Activated CD4-positive, alpha-beta memory T cell treated with anti-CD3 and anti-CD28 coated beads for 36 hours (primary cell): Measurements from ENCODE around the gene CCDC6. TPM values are rescaled to one million over a fixed set of nuclear protein-coding genes. Genes with fewer than 3 reads are reported as not detected.
"Not testable (repeated sequence)": the region's sequence is repeated elsewhere in the genome, so short reads cannot be mapped to it uniquely, and the experiment has no call there.

Experiments used
- CTCF ChIA-PET: fragments of 350-600 bp; sonication (Branson Sonifier 250); formaldehyde crosslinking; loops from one replicate; lab custom pipeline; 2021; ENCODE audit warnings: antibody characterized with exemption, inconsistent platforms; lab: Charles Lee
- POLR2A ChIA-PET: fragments of 350-600 bp; sonication (Branson Sonifier 250); formaldehyde crosslinking; loops from one replicate; lab custom pipeline; 2021; ENCODE audit warnings: antibody characterized with exemption; lab: Charles Lee
- DNase-seq: peaks from one replicate; pipeline ENCODE4 v3.0.0-alpha.2; 2020
- H3K27ac Mint-ChIP-seq: one replicate; pipeline ENCODE4 v1.8.0; 2021; ENCODE audit warnings: mixed read lengths
- H3K27me3 Mint-ChIP-seq: one replicate; pipeline ENCODE4 v1.8.0; 2021; ENCODE audit warnings: mixed read lengths
- H3K36me3 Mint-ChIP-seq: one replicate; pipeline ENCODE4 v1.8.0; 2021; ENCODE audit warnings: mixed read lengths
- H3K4me1 Mint-ChIP-seq: one replicate; pipeline ENCODE4 v1.8.0; 2021; ENCODE audit warnings: low read depth, mixed read lengths
- H3K4me3 Mint-ChIP-seq: one replicate; pipeline ENCODE4 v1.8.0; 2021; ENCODE audit warnings: mild to moderate bottlenecking, mixed read lengths
- H3K9me3 Mint-ChIP-seq: one replicate; pipeline ENCODE4 v1.8.0; 2021; ENCODE audit warnings: mixed read lengths
- intact Hi-C: fragments of 100-400 bp; cut with micrococcal nuclease; formaldehyde crosslinking; loops from one replicate; pipeline ENCODE4 v1.15.1; 2023
- total RNA-seq, 2 experiments: library from RNA; stranded (reverse); gene quantifications; one replicate each; pipeline ENCODE4 v1.2.3, GENCODE V29; 2021

The CCDC6 gene
- total RNA-seq, 2 experiments from 2014 or later: 49.1 to 51.5 TPM

- ChIA-PET POLR2A (interaction anchor here (1.2 to 2.7 kb wide), 4 partner anchors 8 to 28 kb away, joined by 4 to 46 read pairs (median 12); partner anchors contain the start of gene CCDC6), CTCF (interaction anchor here (0.7 to 1.8 kb wide), 7 partner anchors 8 to 28 kb away, joined by 3 to 15 read pairs (median 5); partner anchors contain the start of gene CCDC6)
- intact Hi-C loops: loop anchor here (1.0 to 5.0 kb wide), 3 partner anchors 121 to 1614 kb away; no protein-coding TSS in a partner anchor
- Mint-ChIP-seq H3K4me3 (peak overlapping the region; percentile 52), H3K36me3 (peaks cover 8% of the 10 kb centered on the region), H3K27ac (peak overlapping the region; percentile 90), H3K27me3 (no peaks in the 10 kb centered on the region), H3K9me3 (no peaks in the 10 kb centered on the region), H3K4me1 (peaks cover 85% of the 10 kb centered on the region)
- peak; percentile 36 for DNase-seq
These were observed 26.2 kb downstream of the CCDC6 start for GRCh38 chr10:59880019-59880717.

- POLR2A ChIA-PET: interaction anchor here (1.2 to 2.7 kb wide), 4 partner anchors 9 to 29 kb away, joined by 4 to 46 read pairs (median 12); partner anchors contain the start of gene CCDC6
- CTCF ChIA-PET: interaction anchor here (0.7 to 1.8 kb wide), 7 partner anchors 8 to 29 kb away, joined by 3 to 15 read pairs (median 5); partner anchors contain the start of gene CCDC6
- Mint-ChIP-seq H3K4me1 (peaks cover 85% of the 10 kb centered on the region), H3K9me3 (no peaks in the 10 kb centered on the region), H3K27ac (peak overlapping the region; percentile 90), H3K27me3 (no peaks in the 10 kb centered on the region), H3K36me3 (peaks cover 8% of the 10 kb centered on the region), H3K4me3 (peak overlapping the region; percentile 45)
- intact Hi-C loops: loop anchor here (1.0 to 5.0 kb wide), 4 partner anchors 8 to 694 kb away; no protein-coding TSS in a partner anchor
- no peak for DNase-seq
These were observed 26.9 kb downstream of the CCDC6 start for GRCh38 chr10:59879363-59879913.

GRCh38 chr10:59878915-59879314 lies 27.4 kb downstream of the CCDC6 start:
- H3K4me3 Mint-ChIP-seq: no peak overlapping the region
- H3K9me3 Mint-ChIP-seq: no peaks in the 10 kb centered on the region
- H3K4me1 Mint-ChIP-seq: peaks cover 85% of the 10 kb centered on the region
- peaks cover 8% of the 10 kb centered on the region for H3K36me3 Mint-ChIP-seq
- no peaks in the 10 kb centered on the region for H3K27me3 Mint-ChIP-seq
- no peak for DNase-seq
- ChIA-PET POLR2A (interaction anchor here (1.2 to 2.7 kb wide), 4 partner anchors 9 to 30 kb away, joined by 4 to 46 read pairs (median 12); partner anchors contain the start of gene CCDC6), CTCF (interaction anchor here (1.7 to 1.8 kb wide), 4 partner anchors 8 to 29 kb away, joined by 5 to 15 read pairs (median 11); partner anchors contain the start of gene CCDC6)
- intact Hi-C loops: loop anchor here (1.0 to 5.0 kb wide), 4 partner anchors 8 to 694 kb away; no protein-coding TSS in a partner anchor
- H3K27ac Mint-ChIP-seq: peak overlapping the region; percentile 54

- Mint-ChIP-seq H3K9me3 (no peaks in the 10 kb centered on the region), H3K27me3 (no peaks in the 10 kb centered on the region), H3K4me3 (no peak overlapping the region), H3K4me1 (peaks cover 85% of the 10 kb centered on the region), H3K36me3 (peaks cover 8% of the 10 kb centered on the region), H3K27ac (peak overlapping the region; percentile 54)
- ChIA-PET CTCF (interaction anchor here (0.6 to 2.6 kb wide), 4 partner anchors 8 to 29 kb away, joined by 3 to 13 read pairs (median 6); partner anchors contain the start of gene CCDC6), POLR2A (interaction anchor here (2.1 to 2.7 kb wide), 2 partner anchors 27 to 30 kb away, joined by 14 to 46 read pairs; partner anchors contain the start of gene CCDC6)
- intact Hi-C loops: loop anchor here (5.0 kb wide), 1 partner anchor 51 kb away; no protein-coding TSS in a partner anchor
- no peak for DNase-seq
These were observed 28.1 kb downstream of the CCDC6 start for GRCh38 chr10:59878289-59878688.

GRCh38 chr10:59877191-59877671 lies 29.1 kb downstream of the CCDC6 start:
- peak; percentile 45 for DNase-seq
- intact Hi-C loops: loop anchor here (5.0 kb wide), 1 partner anchor 50 kb away; no protein-coding TSS in a partner anchor
- Mint-ChIP-seq H3K4me3 (peak overlapping the region; percentile 22), H3K27me3 (no peaks in the 10 kb centered on the region), H3K9me3 (no peaks in the 10 kb centered on the region), H3K4me1 (peaks cover 89% of the 10 kb centered on the region), H3K36me3 (peaks cover 8% of the 10 kb centered on the region), H3K27ac (peak overlapping the region; percentile 28)
- POLR2A ChIA-PET: interaction anchor here (1.0 to 1.1 kb wide), 2 partner anchors 8 to 28 kb away, joined by 3 to 4 read pairs; no protein-coding TSS in a partner anchor
- CTCF ChIA-PET: interaction anchor here (0.9 to 2.6 kb wide), 3 partner anchors 12 to 30 kb away, joined by 5 to 13 read pairs (median 7); partner anchors contain the start of gene CCDC6

- Mint-ChIP-seq H3K4me3 (no peak overlapping the region), H3K36me3 (peaks cover 8% of the 10 kb centered on the region), H3K27ac (no peak overlapping the region), H3K27me3 (no peaks in the 10 kb centered on the region), H3K4me1 (peaks cover 93% of the 10 kb centered on the region), H3K9me3 (no peaks in the 10 kb centered on the region)
- ChIA-PET CTCF (interaction anchor here (0.9 to 2.6 kb wide), 3 partner anchors 11 to 30 kb away, joined by 5 to 13 read pairs (median 7); partner anchors contain the start of gene CCDC6), POLR2A (interaction anchor here (1.0 to 1.5 kb wide), 3 partner anchors 9 to 31 kb away, joined by 3 to 4 read pairs (median 3); no protein-coding TSS in a partner anchor)
- DNase-seq: no peak
- intact Hi-C loops: loop anchor here (5.0 kb wide), 1 partner anchor 49 kb away; no protein-coding TSS in a partner anchor
These were observed 29.7 kb downstream of the CCDC6 start for GRCh38 chr10:59876695-59877094.

GRCh38 chr10:59876208-59876607 lies 30.1 kb downstream of the CCDC6 start:
- H3K36me3 Mint-ChIP-seq, H3K4me3 Mint-ChIP-seq, DNase-seq, H3K27ac Mint-ChIP-seq, H3K27me3 Mint-ChIP-seq, H3K9me3 Mint-ChIP-seq: not testable (repeated sequence)
- intact Hi-C loops: loop anchor here (5.0 kb wide), 1 partner anchor 49 kb away; no protein-coding TSS in a partner anchor
- ChIA-PET POLR2A (interaction anchor here (0.9 to 1.5 kb wide), 2 partner anchors 29 to 32 kb away, joined by 3 to 4 read pairs; partner anchors contain the start of gene CCDC6), CTCF (interaction anchor here (1.7 to 2.6 kb wide), 2 partner anchors 10 to 31 kb away, joined by 7 to 13 read pairs; partner anchors contain the start of gene CCDC6)
- H3K4me1 Mint-ChIP-seq: peaks cover 90% of the 10 kb centered on the region

GRCh38 chr10:59873896-59874295 lies 32.5 kb downstream of the CCDC6 start:
- Mint-ChIP-seq H3K36me3 (peaks cover 8% of the 10 kb centered on the region), H3K9me3 (no peaks in the 10 kb centered on the region), H3K27me3 (no peaks in the 10 kb centered on the region), H3K4me3 (no peak overlapping the region), H3K27ac (no peak overlapping the region), H3K4me1 (peaks cover 86% of the 10 kb centered on the region)
- DNase-seq: no peak
- intact Hi-C loops: no loop called here
- ChIA-PET POLR2A (no interaction called here), CTCF (interaction anchor here (0.5 to 2.4 kb wide), 4 partner anchors 10 to 34 kb away, joined by 3 to 10 read pairs (median 4); partner anchors contain the start of gene CCDC6)

GRCh38 chr10:59872892-59873463 lies 33.4 kb downstream of the CCDC6 start:
- intact Hi-C loops: no loop called here
- ChIA-PET CTCF (interaction anchor here (0.5 to 2.4 kb wide), 4 partner anchors 9 to 35 kb away, joined by 3 to 10 read pairs (median 4); partner anchors contain the start of gene CCDC6), POLR2A (interaction anchor here (1.5 kb wide), 1 partner anchor 33 kb away, joined by 9 read pairs; the partner anchor contains the start of gene CCDC6)
- no peak for DNase-seq
- Mint-ChIP-seq H3K9me3 (no peaks in the 10 kb centered on the region), H3K27ac (no peak overlapping the region), H3K4me3 (no peak overlapping the region), H3K4me1 (peaks cover 82% of the 10 kb centered on the region), H3K27me3 (no peaks in the 10 kb centered on the region), H3K36me3 (peaks cover 8% of the 10 kb centered on the region)

GRCh38 chr10:59870152-59870551 lies 36.2 kb downstream of the CCDC6 start:
- H3K4me1 Mint-ChIP-seq: peaks cover 81% of the 10 kb centered on the region

More at GRCh38 chr10:59870152-59870551, 36.2 kb downstream of the CCDC6 start:
- ChIA-PET CTCF (interaction anchor here (0.8 to 1.8 kb wide), 3 partner anchors 9 to 57 kb away, joined by 3 to 5 read pairs (median 3); partner anchors contain the start of gene CCDC6), POLR2A (interaction anchor here (0.8 kb wide), 1 partner anchor 35 kb away, joined by 4 read pairs; no protein-coding TSS in a partner anchor)
- H3K4me3 Mint-ChIP-seq: no peak overlapping the region
- no peak for DNase-seq
- no peaks in the 10 kb centered on the region for H3K9me3 Mint-ChIP-seq
- no peaks in the 10 kb centered on the region for H3K27me3 Mint-ChIP-seq
- intact Hi-C loops: no loop called here
- H3K36me3 Mint-ChIP-seq: no peaks in the 10 kb centered on the region
- H3K27ac Mint-ChIP-seq: no peak overlapping the region
